ENCODE measurements around the gene KIF1A. TPM values are rescaled to one million over a fixed set of nuclear protein-coding genes. Genes with fewer than 3 reads are reported as not detected.
A peak's percentile ranks its signal among the peaks of the same experiment; 100 is the strongest.

KIF1A gene
- total RNA-seq, 2 experiments from 2014 or later, result not detected

- no peak overlapping the region for H3K4me3 Mint-ChIP-seq
Measured at GRCh38 chr2:240812301-240812680, 7.7 kb downstream of the KIF1A start.

GRCh38 chr2:240811346-240812300 lies 8.4 kb downstream of the KIF1A start:
- ChIA-PET POLR2A (interaction anchor here (0.6 kb wide), 1 partner anchor 786 kb away, joined by 3 read pairs; no protein-coding TSS in a partner anchor), CTCF (no interaction called here)
- Histone ChIP-seq H3K4me3 (ENCODE audit: low read length) (no peak overlapping the region), H3K9me3 (ENCODE audit: control insufficient read depth in 1 of 2, insufficient read depth in 1 of 2, low read length in 2 of 2) (peaks cover 0 to 34% of the 10 kb centered on the region in 2 experiments), H3K27ac (ENCODE audit: low read depth in 1 of 2, low read length in 2 of 2) (no peak overlapping the region), H3K36me3 (ENCODE audit: insufficient read depth, low read length) (no peaks in the 10 kb centered on the region), H3K27me3 (ENCODE audit: control insufficient read depth in 1 of 2, insufficient read depth in 2 of 2, low read length in 2 of 2) (peaks cover 0 to 3% of the 10 kb centered on the region in 2 experiments), H3K4me1 (ENCODE audit: insufficient read depth, low read length) (no peaks in the 10 kb centered on the region)
- TF ChIP-seq, protein P1, sequence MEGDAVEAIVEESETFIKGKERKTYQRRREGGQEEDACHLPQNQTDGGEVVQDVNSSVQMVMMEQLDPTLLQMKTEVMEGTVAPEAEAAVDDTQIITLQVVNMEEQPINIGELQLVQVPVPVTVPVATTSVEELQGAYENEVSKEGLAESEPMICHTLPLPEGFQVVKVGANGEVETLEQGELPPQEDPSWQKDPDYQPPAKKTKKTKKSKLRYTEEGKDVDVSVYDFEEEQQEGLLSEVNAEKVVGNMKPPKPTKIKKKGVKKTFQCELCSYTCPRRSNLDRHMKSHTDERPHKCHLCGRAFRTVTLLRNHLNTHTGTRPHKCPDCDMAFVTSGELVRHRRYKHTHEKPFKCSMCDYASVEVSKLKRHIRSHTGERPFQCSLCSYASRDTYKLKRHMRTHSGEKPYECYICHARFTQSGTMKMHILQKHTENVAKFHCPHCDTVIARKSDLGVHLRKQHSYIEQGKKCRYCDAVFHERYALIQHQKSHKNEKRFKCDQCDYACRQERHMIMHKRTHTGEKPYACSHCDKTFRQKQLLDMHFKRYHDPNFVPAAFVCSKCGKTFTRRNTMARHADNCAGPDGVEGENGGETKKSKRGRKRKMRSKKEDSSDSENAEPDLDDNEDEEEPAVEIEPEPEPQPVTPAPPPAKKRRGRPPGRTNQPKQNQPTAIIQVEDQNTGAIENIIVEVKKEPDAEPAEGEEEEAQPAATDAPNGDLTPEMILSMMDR (IDR thresholded peaks at IDR 0.05), result no peak
- ATAC-seq (ENCODE audit: poor library complexity) (no peak), DNase-seq (peak in 2 of 14 experiments; percentile 8 to 25)
- H3K4me1 Mint-ChIP-seq (ENCODE audit: low read depth), result no peaks in the 10 kb centered on the region
- H3K27ac Mint-ChIP-seq, result no peak overlapping the region
- no peaks in the 10 kb centered on the region for H3K9me3 Mint-ChIP-seq
- no peaks in the 10 kb centered on the region for H3K36me3 Mint-ChIP-seq (ENCODE audit: low read depth)
- H3K27me3 Mint-ChIP-seq, result peaks cover 25% of the 10 kb centered on the region
- intact Hi-C loops (cut with DNase I, micrococcal nuclease), result no loop called here
- no peak overlapping the region for H3K4me3 Mint-ChIP-seq

More at GRCh38 chr2:240812301-240812680, 7.7 kb downstream of the KIF1A start:
- intact Hi-C loops (cut with DNase I, micrococcal nuclease), result no loop called here
- ATAC-seq (ENCODE audit: poor library complexity), result no peak
- Histone ChIP-seq H3K9me3 (ENCODE audit: control insufficient read depth in 1 of 2, insufficient read depth in 1 of 2, low read length in 2 of 2) (peaks cover 0 to 34% of the 10 kb centered on the region in 2 experiments), H3K4me3 (ENCODE audit: low read length) (no peak overlapping the region), H3K27me3 (ENCODE audit: control insufficient read depth in 1 of 2, insufficient read depth in 2 of 2, low read length in 2 of 2) (peaks cover 0 to 6% of the 10 kb centered on the region in 2 experiments), H3K36me3 (ENCODE audit: insufficient read depth, low read length) (no peaks in the 10 kb centered on the region), H3K4me1 (ENCODE audit: insufficient read depth, low read length) (no peaks in the 10 kb centered on the region), H3K27ac (ENCODE audit: low read depth in 1 of 2, low read length in 2 of 2) (no peak overlapping the region)
- H3K27ac Mint-ChIP-seq, result no peak overlapping the region
- peaks cover 25% of the 10 kb centered on the region for H3K27me3 Mint-ChIP-seq
- no peaks in the 10 kb centered on the region for H3K4me1 Mint-ChIP-seq (ENCODE audit: low read depth)
- POLR2A ChIA-PET, result no interaction called here
- TF ChIP-seq, protein P1 (IDR thresholded peaks at IDR 0.05), result no peak
- no peaks in the 10 kb centered on the region for H3K9me3 Mint-ChIP-seq
- H3K36me3 Mint-ChIP-seq (ENCODE audit: low read depth), result no peaks in the 10 kb centered on the region
- CTCF ChIA-PET, result no interaction called here
- DNase-seq, result peak in 2 of 14 experiments; percentile 8 to 26

GRCh38 chr2:240810621-240811020 lies 9.4 kb downstream of the KIF1A start:
- POLR2A ChIA-PET, result no interaction called here
- DNase-seq (peak in 2 of 14 experiments; percentile 5 to 27), ATAC-seq (ENCODE audit: poor library complexity) (no peak)

More at GRCh38 chr2:240810621-240811020, 9.4 kb downstream of the KIF1A start:
- Mint-ChIP-seq H3K4me3 (no peak overlapping the region), H3K27ac (no peak overlapping the region), H3K9me3 (no peaks in the 10 kb centered on the region), H3K27me3 (peaks cover 16% of the 10 kb centered on the region), H3K4me1 (ENCODE audit: low read depth) (no peaks in the 10 kb centered on the region), H3K36me3 (ENCODE audit: low read depth) (no peaks in the 10 kb centered on the region)
- Histone ChIP-seq H3K36me3 (ENCODE audit: insufficient read depth, low read length) (no peaks in the 10 kb centered on the region), H3K9me3 (ENCODE audit: control insufficient read depth in 1 of 2, insufficient read depth in 1 of 2, low read length in 2 of 2) (peaks cover 4 to 34% of the 10 kb centered on the region in 2 experiments), H3K27me3 (ENCODE audit: control insufficient read depth in 1 of 2, insufficient read depth in 2 of 2, low read length in 2 of 2) (no peaks in the 10 kb centered on the region), H3K27ac (ENCODE audit: low read depth in 1 of 2, low read length in 2 of 2) (no peak overlapping the region), H3K4me3 (ENCODE audit: low read length) (no peak overlapping the region), H3K4me1 (ENCODE audit: insufficient read depth, low read length) (no peaks in the 10 kb centered on the region)
- TF ChIP-seq, protein P1 (IDR thresholded peaks at IDR 0.05), result no peak
- CTCF ChIA-PET, result interaction anchor here (0.7 kb wide), 1 partner anchor 11 kb away, joined by 3 read pairs; no protein-coding TSS in a partner anchor
- intact Hi-C loops (cut with DNase I, micrococcal nuclease), result no loop called here
